NAMALWA (cell line): ENCODE measurements around the gene ITPK1.

Experiments used
- DNase-seq: peaks from one replicate; pipeline ENCODE4 v3.0.0-alpha.2; 2015; ENCODE audit warnings: low spot score

Gene ITPK1

DNA sequence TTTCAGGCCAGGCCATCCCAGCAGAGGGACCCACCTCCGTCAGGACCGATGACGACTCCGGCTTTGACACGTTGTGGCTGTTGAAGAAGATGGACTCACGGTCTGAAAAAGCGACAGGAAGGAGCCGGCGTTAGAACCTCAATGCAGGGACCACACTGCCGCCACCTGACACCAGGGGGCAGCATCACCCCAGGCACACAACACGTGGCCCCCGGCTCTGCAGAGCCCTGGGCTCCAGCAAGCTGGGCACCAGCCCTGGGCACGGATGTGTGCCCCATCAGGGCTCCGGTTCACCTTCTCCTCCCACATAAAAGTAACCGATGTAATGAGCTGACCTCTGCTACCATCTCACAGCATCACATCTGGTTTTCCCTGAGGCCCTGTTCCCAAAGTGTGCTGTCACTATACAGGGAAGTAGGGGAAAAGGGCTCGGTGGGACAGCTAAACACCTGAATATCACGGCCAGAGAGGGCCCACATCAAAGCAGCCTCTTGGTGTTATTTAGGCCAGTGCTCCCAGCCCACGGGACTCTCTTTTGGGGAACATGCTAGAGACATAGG is 163.7 kb downstream of the ITPK1 start:
- peak; percentile 83 for DNase-seq

DNA sequence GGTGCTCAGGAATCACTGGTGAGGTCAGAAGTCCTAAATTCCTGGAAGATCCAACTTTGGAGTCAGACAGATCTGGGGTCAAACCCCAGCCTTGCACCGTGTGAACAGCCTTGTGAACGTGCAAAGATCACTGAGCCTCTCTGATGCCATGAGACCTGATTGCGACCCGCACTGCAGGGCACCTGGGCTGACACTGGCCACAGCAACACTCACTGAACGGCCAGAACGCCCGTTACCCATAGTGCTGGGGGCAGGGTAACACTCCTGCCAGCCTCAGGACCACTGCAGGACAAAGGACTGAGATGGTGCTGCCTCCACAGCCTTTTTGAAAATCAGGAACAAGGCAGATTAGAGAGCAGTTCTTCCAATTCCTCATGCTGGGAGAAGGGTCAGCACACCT is 164.5 kb downstream of the ITPK1 start:
- no peak for DNase-seq

DNA sequence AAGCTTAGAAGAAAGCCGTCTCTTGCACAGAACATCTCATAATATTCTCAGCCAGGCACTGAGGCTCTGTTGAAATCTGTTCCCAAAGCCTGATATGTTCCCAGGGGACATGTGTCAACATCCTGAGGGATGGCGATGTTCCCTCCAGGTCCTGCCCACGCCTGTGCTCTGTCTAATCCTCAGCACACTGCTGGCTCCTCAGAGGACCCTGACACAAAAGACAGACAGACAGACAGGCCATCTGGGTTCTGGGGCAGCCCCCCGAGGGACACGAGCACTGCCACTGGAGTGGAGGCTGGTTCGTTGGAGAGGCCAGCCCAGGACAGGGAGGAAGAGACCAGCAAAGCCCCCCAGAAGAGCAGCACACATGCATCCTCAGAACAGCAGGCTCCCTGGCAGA is 165.0 kb downstream of the ITPK1 start:
- DNase-seq: no peak

DNA sequence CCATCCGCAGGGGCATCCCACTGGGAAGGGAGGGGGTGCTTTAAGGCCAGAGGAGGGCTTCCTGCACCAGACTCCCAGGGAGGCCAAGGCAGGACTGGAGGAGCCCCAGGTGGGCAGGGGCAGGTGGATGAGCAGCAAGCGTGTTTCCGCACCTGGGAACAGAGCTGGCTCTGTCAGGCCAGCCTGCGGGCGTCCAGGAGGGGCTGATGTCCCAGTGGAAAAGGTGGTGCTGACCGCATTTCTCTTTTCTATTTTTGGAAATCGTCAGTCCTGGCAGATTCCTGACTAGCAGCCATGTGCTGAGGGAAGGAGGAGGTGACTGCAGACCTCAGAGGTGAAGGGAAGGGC is 165.6 kb downstream of the ITPK1 start:
- no peak for DNase-seq

DNA sequence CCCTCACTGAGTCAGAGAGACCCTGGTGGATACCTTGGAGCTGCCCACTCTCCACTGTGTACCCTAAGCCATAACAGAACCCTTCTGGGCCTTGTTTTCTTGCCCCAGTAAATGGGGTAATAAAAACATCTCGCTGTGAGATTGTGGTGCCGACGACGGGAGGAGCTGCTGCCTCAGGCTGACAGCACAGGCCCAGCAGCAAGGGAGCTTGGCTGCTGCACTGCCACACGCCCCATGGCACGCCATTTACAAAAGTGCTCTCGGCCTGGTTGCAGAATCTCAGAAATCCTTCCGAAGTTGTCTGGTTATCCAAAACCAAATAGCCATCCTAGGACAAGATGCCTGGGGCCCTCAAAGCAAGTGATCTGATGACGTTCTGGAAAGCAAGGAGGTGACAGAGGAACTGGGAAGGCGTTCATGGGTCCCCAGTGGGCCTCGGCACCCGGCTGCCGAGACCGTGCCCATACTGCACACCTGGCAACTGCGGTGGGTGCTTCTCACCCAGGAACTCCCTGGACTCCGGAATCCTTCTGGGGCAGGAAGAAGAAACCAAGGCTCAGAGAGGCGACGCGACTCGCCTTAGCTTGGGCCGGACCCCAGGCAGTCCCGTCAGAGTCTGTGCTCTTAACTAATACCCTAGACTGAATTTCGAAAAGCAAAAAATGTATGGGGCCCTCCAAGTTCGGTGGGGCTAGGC is 166.1 kb downstream of the ITPK1 start:
- no peak for DNase-seq

DNA sequence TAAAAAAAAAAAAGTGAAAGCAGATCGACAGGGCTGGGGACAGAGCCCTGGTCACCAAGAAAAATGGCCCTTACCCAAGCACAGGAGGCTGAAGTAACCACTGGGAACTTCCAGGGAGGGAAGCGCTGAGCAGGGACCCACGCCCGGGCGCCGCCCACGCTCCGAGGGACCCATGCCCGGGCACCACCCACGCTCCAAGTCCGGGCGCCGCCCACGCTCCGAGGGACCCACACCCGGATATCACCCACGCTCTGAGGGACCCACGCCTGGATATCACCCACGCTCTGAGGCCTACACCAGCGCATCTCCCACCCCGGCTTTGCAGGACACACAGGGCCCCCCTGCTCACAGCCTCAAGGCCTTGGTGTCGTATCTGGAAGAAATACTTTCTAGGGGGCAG is 167.1 kb downstream of the ITPK1 start:
- no peak for DNase-seq

DNA sequence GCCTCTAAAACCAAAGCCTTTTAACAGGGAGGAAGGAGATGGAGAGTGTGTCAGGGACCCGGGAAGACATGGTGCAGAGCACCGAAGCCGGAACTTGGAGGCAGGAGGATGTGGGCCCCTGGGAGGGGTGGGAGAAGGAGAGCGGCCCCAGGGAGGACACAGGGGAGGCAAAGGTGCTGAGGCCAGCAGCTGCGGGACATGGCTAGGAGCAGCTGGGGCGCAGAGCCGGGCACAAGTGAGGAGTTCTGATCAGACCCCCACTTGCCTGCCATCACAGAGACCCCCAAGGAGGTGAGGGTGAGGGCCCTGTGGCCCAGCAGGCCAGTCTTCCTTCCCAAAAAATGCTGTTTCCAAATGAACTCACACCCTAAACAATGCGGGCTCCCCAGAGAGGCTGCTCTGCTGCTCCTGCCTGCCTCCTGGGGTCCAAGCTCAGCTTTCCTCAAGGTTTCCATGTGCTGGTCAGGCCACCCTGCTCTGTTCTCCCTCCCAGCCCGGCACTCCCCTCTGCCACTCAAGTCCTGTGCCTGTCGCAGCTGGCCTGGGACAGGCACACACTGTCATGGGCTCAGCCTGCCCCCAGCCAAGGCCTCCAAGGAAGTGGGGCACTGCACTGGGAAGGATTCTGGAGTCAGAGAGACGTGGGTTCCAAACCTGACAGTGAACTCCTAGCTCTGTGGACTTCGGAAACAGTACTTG is 168.7 kb downstream of the ITPK1 start:
- DNase-seq: no peak

DNA sequence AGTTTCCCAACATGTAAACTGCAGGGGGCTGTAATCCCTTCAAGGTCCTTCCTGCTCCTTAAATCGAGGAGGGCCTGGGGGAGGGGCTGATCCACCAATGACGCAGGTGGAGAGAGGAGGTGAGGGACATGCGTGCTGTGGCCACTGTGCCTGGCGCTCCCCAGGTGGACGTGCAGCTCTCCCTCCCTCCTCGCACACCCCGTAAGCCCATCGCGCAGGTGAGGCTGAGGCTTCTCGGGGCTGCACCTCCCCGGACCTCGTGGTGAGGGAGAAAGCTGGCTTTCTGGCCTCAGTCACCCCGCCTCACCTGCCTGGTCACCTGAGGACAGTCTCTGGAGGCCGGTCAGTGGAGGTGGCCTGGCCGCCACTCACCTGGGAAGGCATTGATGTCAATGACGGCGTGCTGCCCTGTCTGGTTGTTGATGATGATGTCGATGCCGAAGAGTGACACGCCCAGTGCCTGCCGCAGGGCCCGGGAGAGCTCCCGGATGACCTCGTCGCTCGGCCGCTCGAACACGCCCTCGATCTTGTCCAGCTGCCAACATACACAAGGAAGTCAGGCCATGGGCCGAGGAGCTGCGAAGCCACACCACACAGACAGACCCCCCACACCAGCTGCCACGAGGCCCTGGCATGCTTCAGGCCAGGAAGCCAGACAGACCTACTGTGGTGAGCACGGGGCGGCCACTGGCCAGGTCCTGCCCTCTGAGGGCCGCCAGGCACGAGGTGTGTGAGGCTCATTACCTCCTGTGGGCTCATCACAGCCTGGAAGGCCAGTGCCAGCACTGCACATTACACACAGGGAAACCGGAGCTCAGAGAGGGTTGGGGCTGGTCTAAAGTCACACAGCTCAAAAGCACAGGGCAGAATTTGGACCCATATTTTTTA is 169.5 kb downstream of the ITPK1 start:
- DNase-seq: no peak

DNA sequence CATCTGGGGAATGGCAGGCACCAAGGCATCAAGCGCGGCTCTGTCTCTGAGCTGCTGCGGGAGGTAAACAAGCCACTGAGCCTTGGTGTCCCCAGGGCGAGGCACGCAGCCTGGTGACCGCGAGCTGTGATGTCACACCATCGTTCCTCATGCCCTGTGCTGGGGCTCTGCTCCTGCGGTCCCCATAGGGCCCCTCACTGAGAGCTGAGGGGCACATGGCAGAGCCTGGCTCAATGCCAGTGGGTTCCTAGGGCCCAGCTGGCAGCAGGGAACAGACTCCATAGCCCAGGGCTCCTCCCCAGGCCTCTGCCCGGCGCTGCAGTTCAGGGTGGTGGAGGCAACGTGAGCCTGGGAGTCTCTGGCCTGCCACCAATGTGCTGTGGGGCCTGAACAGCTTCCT is 170.2 kb downstream of the ITPK1 start:
- DNase-seq: no peak

DNA sequence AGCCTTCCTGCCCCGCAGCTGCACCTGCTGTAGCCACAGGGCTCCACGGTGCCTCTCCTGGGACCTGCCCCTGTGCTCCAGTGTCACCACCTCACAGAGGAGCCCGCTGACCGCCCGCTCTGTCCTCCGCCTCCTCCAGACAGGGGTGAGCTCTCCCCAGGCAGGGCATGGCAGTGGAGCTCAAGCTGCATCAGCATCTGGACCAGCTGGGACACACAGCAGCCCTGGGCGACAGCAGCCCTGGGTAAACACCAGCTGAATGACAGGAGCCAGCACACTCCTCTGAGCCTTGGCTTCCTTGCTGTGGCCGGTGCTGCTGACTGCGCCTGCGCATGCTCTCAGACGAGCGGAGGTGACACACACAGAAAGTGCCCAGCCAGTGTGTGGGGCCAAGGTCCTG is 170.7 kb downstream of the ITPK1 start:
- no peak for DNase-seq

DNA sequence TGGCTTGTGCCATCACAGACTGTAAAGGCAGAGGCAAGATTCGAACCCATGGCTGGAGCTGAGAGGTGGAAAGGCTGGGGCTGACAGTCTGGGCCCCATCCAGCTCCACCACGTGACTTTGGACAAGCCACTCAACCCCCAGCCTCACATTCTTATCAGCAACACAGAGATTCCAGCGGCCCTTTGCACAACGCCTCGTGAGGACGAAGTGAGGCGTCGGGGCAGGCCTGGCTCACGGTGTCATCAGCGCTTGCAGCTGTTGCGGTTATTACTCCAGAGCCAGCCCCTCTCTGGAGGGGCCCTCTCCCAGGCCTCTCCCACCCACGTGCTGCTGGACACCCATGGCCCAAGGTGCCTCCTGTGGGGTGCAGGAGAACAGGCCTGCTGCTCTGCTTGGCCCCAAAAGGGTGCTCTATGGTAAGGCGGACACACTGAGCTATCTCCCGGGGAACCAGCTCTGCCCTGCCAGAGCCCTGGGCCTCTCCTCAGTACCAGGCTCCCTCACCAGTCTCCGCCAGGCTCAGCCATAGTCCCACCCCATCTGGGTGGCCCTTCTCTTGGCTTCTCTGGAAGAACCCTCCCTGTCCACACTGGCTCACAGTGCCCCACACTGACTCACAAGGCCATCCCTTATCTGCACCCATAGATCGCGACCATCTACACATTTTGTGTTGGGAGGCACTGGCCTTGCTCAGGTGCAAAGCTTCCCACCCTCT is 171.7 kb downstream of the ITPK1 start:
- DNase-seq: no peak

DNA sequence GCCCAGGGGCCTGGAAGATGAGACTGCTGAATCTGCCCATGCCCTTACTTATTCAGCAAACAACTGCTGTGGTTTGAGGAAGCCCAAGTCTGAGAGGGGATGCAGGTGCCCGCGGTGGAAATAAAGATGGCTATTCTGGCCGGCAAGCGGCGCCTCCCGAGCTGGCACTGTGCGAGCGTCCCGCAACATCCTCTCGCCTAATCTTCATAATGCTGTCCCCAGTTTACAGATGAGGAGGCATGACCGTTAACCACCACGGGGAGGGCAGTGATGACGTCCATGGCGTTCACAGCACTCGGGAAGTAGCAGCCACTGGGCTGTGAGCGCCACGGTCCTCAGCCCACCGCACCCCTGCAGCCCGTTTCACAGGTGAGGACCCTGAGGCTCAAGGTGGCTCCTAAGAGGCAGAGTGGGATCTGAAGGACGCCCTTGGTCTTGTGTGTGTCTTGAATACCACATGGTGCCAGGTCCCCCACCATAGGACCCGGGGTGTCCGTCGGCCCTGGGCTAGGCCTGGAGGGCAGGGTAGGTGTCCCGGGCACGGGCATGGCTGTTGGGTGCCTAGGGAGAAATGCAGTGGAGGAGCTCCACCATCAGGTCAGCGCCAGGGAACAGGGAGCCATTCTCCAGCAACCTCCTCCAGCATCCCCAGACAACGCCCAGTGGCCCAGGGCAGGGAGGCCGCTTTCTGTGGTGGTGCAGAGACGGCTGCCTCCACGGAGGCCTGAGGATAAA is 172.6 kb downstream of the ITPK1 start:
- no peak for DNase-seq

DNA sequence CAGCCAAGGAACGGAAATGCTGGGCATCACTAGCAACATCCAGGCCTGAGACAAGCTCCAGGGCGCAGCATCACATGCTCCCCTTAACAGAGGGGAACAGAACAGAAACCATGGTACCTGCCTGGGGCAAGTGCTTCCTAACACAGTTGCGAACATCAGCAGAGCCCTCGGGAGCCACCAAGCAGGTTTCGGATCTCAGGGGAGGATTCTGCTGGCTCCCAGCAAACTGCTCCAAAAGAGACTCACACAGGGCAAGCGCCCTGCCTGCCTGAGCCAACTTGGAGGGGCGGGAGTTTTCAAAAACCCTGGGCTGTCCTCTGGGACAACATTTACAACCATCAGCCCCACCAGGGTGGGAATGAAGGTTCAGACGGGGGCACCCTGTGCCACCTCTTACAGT is 173.1 kb downstream of the ITPK1 start:
- no peak for DNase-seq

DNA sequence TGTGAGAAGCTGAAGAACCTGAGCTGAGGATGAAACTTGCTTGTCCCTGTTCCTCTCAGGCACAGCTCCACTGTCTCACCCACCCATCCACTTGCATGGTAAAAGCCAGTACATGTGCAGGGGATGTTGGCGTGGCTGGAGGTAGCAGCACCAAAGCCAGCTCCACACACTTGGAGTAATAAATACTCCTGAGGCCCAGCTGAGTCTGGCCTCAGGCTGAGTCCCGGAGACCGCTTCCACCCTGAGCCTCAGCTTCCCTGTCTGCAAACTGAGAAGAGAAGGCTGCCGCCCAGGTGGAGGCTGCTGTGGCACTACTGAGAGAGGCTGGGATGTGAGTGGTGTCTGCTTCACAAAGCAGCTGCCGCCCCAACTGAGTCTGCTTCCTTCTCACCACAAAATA is 173.6 kb downstream of the ITPK1 start:
- no peak for DNase-seq

DNA sequence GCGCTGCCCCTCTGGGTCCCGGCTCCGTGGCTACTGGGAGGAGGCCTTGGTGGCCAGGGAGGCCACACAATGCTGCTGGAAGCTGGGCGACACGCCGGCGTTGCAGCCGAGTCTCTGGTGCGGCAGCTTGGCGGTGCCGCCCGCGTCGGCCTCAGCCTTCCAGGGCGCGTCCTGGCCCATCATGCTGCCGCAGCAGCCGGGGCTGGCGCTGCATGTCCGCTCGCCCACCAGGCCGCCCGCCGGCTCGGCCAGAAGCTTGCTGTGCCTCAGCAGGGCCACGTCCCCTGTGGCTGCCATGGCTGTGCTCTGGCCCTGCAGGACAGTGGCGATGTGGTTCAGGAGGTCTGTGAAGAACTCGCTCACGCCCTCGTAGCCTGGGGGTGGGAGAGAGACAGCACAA is 174.2 kb downstream of the ITPK1 start:
- no peak for DNase-seq

DNA sequence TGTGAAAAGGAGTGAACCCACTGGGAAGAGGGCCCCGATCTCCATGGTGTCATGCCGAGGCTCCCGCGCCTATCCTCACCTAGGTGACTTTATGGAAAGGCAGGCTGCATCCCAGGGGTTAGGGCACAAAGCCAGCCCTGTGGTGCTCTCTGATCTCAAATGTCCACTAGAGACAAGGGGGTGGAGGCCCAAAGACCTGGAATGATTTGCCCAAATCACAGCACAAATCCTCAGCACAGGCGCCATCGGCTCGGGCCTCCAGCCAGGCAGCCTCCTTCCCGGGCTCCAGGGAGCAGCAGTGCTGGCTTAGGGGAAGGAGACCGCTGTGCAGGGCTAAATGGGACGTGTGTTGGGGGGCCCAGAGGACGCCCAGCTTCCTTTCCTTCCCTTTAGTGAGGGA is 175.2 kb downstream of the ITPK1 start:
- no peak for DNase-seq

DNA sequence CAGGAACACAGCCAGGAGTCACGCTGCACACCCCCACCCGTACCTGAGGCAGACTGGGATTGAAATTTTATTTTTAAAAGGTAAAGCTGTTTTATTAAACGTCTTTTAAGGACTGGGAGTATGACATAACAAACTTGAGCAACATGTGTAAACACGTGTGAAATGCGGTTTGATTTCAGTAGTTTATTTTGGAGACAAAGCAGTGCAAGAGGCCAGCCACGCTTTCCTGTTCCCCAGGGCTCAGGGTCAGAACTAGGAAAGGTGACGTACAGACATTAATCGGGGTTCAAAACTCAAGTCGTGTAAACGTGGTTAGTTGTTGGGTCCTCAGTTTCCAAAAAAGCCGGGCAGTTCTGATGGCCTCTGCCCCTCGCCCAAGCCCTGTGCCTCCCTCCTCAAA is 176.0 kb downstream of the ITPK1 start:
- no peak for DNase-seq

DNA sequence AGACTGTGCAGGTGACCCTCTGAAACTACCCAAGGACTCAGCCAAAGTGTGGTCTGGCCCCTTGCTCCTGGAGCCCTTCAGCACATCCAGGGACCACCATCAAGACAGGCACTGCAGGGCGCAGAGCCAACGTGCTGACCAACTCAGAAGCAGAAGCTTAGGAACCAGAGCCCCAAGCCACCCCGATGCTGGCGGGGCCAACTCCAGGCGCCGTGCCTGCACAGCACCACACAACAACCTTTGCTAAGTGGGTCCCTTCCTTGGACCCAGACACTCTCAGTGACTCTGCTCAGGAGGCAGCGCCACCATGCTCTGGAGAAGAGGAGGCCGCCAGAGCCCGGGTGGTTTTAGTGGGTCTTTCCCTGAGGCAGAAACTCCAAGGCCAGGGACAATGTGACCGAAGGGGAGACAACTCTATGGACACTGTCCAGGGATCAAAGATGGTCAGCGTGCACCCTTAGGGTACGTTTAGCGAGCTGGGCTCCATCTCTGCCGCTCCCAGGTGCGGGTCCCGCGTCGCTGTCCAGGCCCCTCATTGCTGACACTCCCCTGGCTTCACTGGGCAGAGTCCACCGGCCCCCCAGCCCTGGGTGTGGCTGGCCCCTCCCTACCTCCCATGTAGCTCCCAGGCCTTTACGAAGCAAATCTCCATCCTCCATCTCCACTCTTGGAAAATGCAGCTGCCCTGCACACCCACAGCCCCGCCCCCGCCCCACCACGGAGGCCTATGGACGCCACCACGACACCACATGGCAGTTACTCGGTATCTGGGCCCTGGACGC is 176.6 kb downstream of the ITPK1 start:
- no peak for DNase-seq

DNA sequence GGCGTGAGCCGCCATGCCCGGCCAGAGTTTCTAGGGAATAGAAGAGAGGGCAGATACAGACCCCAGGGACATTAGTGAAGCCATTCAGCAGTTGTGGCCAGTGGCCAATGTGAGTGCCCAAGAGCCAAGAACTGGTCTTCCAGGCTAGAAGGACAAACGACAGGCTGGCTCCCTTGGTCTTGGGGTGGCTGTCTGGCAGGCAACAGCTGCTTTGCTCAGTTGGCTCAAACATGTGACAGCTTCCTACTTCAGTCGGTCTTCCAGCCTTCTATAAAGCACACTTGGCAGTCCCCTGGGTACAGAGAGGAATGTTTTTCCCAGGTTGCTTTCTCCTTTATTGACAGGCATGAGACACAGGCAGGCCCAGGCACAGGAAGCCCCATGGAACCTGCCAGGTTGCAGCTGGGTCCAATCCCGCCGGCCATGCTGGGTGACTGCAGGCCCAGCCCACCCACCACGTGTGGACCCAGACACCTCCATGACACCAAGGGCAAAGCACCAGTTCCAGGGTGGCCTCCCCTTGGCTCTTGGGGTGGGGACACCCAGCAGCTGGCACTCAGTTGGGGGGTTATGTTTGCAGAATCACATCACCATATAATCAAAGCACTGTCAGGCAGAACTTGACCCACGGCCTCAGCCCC is 177.4 kb downstream of the ITPK1 start:
- DNase-seq: no peak
